H9 (cell line): ENCODE data around the gene DAB1. TPM values are rescaled to one million over a fixed set of nuclear protein-coding genes. Genes with fewer than 3 reads are reported as not detected.

Experiments
- DNase-seq: peaks from one replicate; pipeline ENCODE4 v3.0.0-alpha.2; 2017
- H2AFZ ChIP-seq: one replicate; pipeline ENCODE4 v1.6.1; 2013; ENCODE audit warnings: mild to moderate bottlenecking, low read length, control low read depth, moderate library complexity
- H2AK5ac ChIP-seq: 2 replicates; pipeline ENCODE4 v1.6.1; 2013; ENCODE audit warnings: low read length, control low read depth, mixed read lengths; ENCODE audit not compliant: insufficient read length
- H2BK120ac ChIP-seq: one replicate; pipeline ENCODE4 v1.6.1; 2013; ENCODE audit warnings: low read depth, mild to moderate bottlenecking, low read length, control low read depth, inconsistent platforms; ENCODE audit not compliant: poor library complexity, severe bottlenecking
- H2BK12ac ChIP-seq: 2 replicates; pipeline ENCODE4 v1.6.1; 2013; ENCODE audit warnings: low read length, control low read depth, mixed read lengths, low read depth; ENCODE audit not compliant: insufficient read length
- H2BK15ac ChIP-seq: 2 replicates; pipeline ENCODE4 v1.6.1; 2013; ENCODE audit warnings: low read depth, low read length, control low read depth
- H2BK20ac ChIP-seq: one replicate; pipeline ENCODE4 v1.6.1; 2013; ENCODE audit warnings: low read depth, mild to moderate bottlenecking, low read length, control low read depth, inconsistent platforms; ENCODE audit not compliant: poor library complexity, severe bottlenecking
- H2BK5ac ChIP-seq: 2 replicates; pipeline ENCODE4 v1.6.1; 2013; ENCODE audit warnings: low read length, control low read depth, mixed read lengths; ENCODE audit not compliant: insufficient read length
- H3K14ac ChIP-seq: 2 replicates; pipeline ENCODE4 v1.6.1; 2013; ENCODE audit warnings: low read length, control low read depth; ENCODE audit not compliant: insufficient read depth
- H3K18ac ChIP-seq: 2 replicates; pipeline ENCODE4 v1.6.1; 2013; ENCODE audit warnings: low read depth, mild to moderate bottlenecking, mixed read lengths, low read length, control low read depth; ENCODE audit not compliant: insufficient read length
- H3K23ac ChIP-seq: 2 replicates; pipeline ENCODE4 v1.6.1; 2013; ENCODE audit warnings: low read length, control low read depth, mixed read lengths, low read depth; ENCODE audit not compliant: insufficient read length
- H3K23me2 ChIP-seq: 2 replicates; pipeline ENCODE4 v1.6.1; 2013; ENCODE audit warnings: low read depth, mild to moderate bottlenecking, mixed read lengths, low read length, control low read depth; ENCODE audit not compliant: insufficient read length, poor library complexity, severe bottlenecking
- H3K27ac ChIP-seq: 2 replicates; pipeline ENCODE4 v1.5.1; 2013; ENCODE audit warnings: low read length, control low read depth, mixed read lengths, low read depth; ENCODE audit not compliant: insufficient read length
- H3K27me3 ChIP-seq: 2 replicates; pipeline ENCODE4 v1.6.1; 2013; ENCODE audit warnings: low read length, control low read depth, inconsistent platforms; ENCODE audit not compliant: insufficient read depth
- H3K4ac ChIP-seq: 2 replicates; pipeline ENCODE4 v1.6.1; 2013; ENCODE audit warnings: low read depth, mild to moderate bottlenecking, control low read depth, inconsistent platforms, low read length, moderate library complexity
- H3K4me1 ChIP-seq: 2 replicates; pipeline ENCODE4 v1.6.1; 2013; ENCODE audit warnings: low read length, control low read depth, inconsistent platforms; ENCODE audit not compliant: insufficient read depth
- H3K4me2 ChIP-seq: 2 replicates; pipeline ENCODE4 v1.6.1; 2013; ENCODE audit warnings: low read length, control low read depth, mixed read lengths; ENCODE audit not compliant: insufficient read length, insufficient read depth
- H3K56ac ChIP-seq: 2 replicates; pipeline ENCODE4 v1.6.1; 2013; ENCODE audit warnings: low read depth, mild to moderate bottlenecking, mixed read lengths, low read length, control low read depth; ENCODE audit not compliant: insufficient read length
- H3K79me1 ChIP-seq: 2 replicates; pipeline ENCODE4 v1.6.1; 2013; ENCODE audit warnings: low read depth, mild to moderate bottlenecking, moderate library complexity, low read length, control low read depth, inconsistent platforms; ENCODE audit not compliant: insufficient read depth, poor library complexity, severe bottlenecking
- H3K79me2 ChIP-seq: 2 replicates; pipeline ENCODE4 v1.6.1; 2013; ENCODE audit warnings: low read length, control low read depth, inconsistent platforms; ENCODE audit not compliant: insufficient read depth
- H3K9ac ChIP-seq: 2 replicates; pipeline ENCODE4 v1.6.1; 2013; ENCODE audit warnings: low read length, control low read depth, mixed read lengths; ENCODE audit not compliant: insufficient read length; ENCODE audit errors: extremely low read depth
- H3K9me3 ChIP-seq: one replicate; pipeline ENCODE4 v1.6.1; 2013; ENCODE audit warnings: low read depth, low read length, inconsistent platforms; ENCODE audit not compliant: control insufficient read depth
- H3T11ph ChIP-seq: one replicate; pipeline ENCODE4 v1.6.1; 2013; ENCODE audit warnings: mild to moderate bottlenecking, low read length, control low read depth, inconsistent platforms
- H4K20me1 ChIP-seq: one replicate; pipeline ENCODE4 v1.6.1; 2013; ENCODE audit not compliant: control insufficient read depth, insufficient read length, insufficient read depth
- H4K5ac ChIP-seq: 2 replicates; pipeline ENCODE4 v1.6.1; 2013; ENCODE audit warnings: low read depth, mild to moderate bottlenecking, mixed read lengths, low read length, control low read depth; ENCODE audit not compliant: insufficient read length
- H4K8ac ChIP-seq: replicated peaks from 2 replicates; pipeline ENCODE4 v1.6.1; 2013; ENCODE audit warnings: low read length, control low read depth, mixed read lengths, low read depth; ENCODE audit not compliant: insufficient read length
- H4K91ac ChIP-seq: 2 replicates; pipeline ENCODE4 v1.6.1; 2013; ENCODE audit warnings: low read depth, mild to moderate bottlenecking, moderate library complexity, mixed read lengths, low read length, control low read depth; ENCODE audit not compliant: insufficient read length
- H3K27ac Mint-ChIP-seq, 3 experiments: 2 replicates in 2 of 3; 3 replicates in 1 of 3; pipeline ENCODE4 v1.8.0; 2020 to 2021; ENCODE audit warnings: mixed read lengths in 3 of 3, mild to moderate bottlenecking in 1 of 3, moderate library complexity in 1 of 3
- H3K27me3 Mint-ChIP-seq: 2 replicates; pipeline ENCODE4 v1.8.0; 2021; ENCODE audit warnings: low read depth, mild to moderate bottlenecking, moderate library complexity, mixed read lengths
- H3K36me3 Mint-ChIP-seq, 3 experiments: 2 replicates in 2 of 3; 3 replicates in 1 of 3; pipeline ENCODE4 v1.8.0; 2020 to 2021; ENCODE audit warnings: low read depth in 3 of 3, mixed read lengths in 3 of 3; ENCODE audit not compliant: insufficient read depth in 1 of 3
- H3K4me1 Mint-ChIP-seq, 2 experiments: 2 replicates each; pipeline ENCODE4 v1.8.0; 2020; ENCODE audit warnings: mixed read lengths in 2 of 2
- H3K4me3 Mint-ChIP-seq, 2 experiments: 2 replicates in 1 of 2; 3 replicates in 1 of 2; pipeline ENCODE4 v1.8.0; 2020 to 2021; ENCODE audit warnings: mild to moderate bottlenecking in 2 of 2, mixed read lengths in 2 of 2, moderate library complexity in 1 of 2
- H3K9me3 Mint-ChIP-seq, 2 experiments: 2 replicates in 1 of 2; 3 replicates in 1 of 2; pipeline ENCODE4 v1.8.0; 2020; ENCODE audit warnings: mild to moderate bottlenecking in 2 of 2, mixed read lengths in 2 of 2, moderate library complexity in 1 of 2
- CTCF ChIP-seq: fragments of 200-600 bp; sonication (generic); conservative IDR thresholded peaks from 3 replicates; pipeline ENCODE4 v1.8.0; 2021; ENCODE audit warnings: antibody characterized with exemption, mild to moderate bottlenecking
- WGBS: extraction: QIAGEN DNeasy Blood & Tissue Kit; methylation state at CpG from one replicate; pipeline ENCODE4 v1.1.7; 2013; ENCODE audit warnings: missing lambda C conversion rate, low lambda C conversion rate, mixed read lengths; ENCODE audit not compliant: insufficient read length; ENCODE audit errors: extremely low coverage; 5-methylcytosine and 5-hydroxymethylcytosine counted together
- total RNA-seq: library from RNA; stranded (reverse); gene quantifications from 2 replicates; pipeline ENCODE4 v1.2.1, GENCODE V29; 2021

Gene DAB1
- total RNA-seq, 1 experiment from 2014 or later, result 9.3 TPM

- Histone ChIP-seq H3K79me2 (no peaks in the 10 kb centered on the region), H2BK20ac (no peak overlapping the region), H3K27me3 (no peaks in the 10 kb centered on the region), H3K18ac (no peak overlapping the region), H3K4me2 (no peak overlapping the region), H2BK15ac (no peak overlapping the region), H3K9me3 (no peaks in the 10 kb centered on the region), H2BK12ac (no peak overlapping the region), H3K4ac (no peak overlapping the region), H3K56ac (no peak overlapping the region), H2AK5ac (no peak overlapping the region), H3K14ac (no peak overlapping the region), H3K79me1 (no peaks in the 10 kb centered on the region), H2AFZ (no peak overlapping the region), H3K23ac (no peak overlapping the region), H4K20me1 (no peaks in the 10 kb centered on the region), H3K27ac (no peak overlapping the region), H3T11ph (no peak overlapping the region), H3K9ac (no peak overlapping the region), H3K23me2 (no peaks in the 10 kb centered on the region), H4K8ac (no peak overlapping the region), H2BK120ac (no peak overlapping the region), H3K4me1 (no peaks in the 10 kb centered on the region), H2BK5ac (no peak overlapping the region), H4K91ac (no peak overlapping the region), H4K5ac (no peak overlapping the region)
- H3K4me1 Mint-ChIP-seq, result peaks cover 0 to 8% of the 10 kb centered on the region in 2 experiments
- H3K36me3 Mint-ChIP-seq, result no peaks in the 10 kb centered on the region
- no peak for DNase-seq
- no CpG with 5 or more reads among the region's 4 CpGs for WGBS
- no peaks in the 10 kb centered on the region for H3K9me3 Mint-ChIP-seq
- no peak overlapping the region for H3K4me3 Mint-ChIP-seq
- TF ChIP-seq CTCF, result no peak
- no peaks in the 10 kb centered on the region for H3K27me3 Mint-ChIP-seq
- no peak overlapping the region for H3K27ac Mint-ChIP-seq
These were observed 127.1 kb downstream of the DAB1 start for GRCh38 chr1:57296726-57297250.
